Activated T-helper 1 cell treated with anti-CD3 and anti-CD28 coated beads, Interleukin-2, amount 50 U/mL, for 16 hours (primary cell): ENCODE results near the gene DEFB112.

Source experiments
- DNase-seq, 2 donors: peaks; one replicate each; pipeline ENCODE4 v3.0.0-alpha.2; 2020; ENCODE audit warnings: low read depth in 1 of 2, low spot score in 1 of 2

Gene DEFB112

DNA sequence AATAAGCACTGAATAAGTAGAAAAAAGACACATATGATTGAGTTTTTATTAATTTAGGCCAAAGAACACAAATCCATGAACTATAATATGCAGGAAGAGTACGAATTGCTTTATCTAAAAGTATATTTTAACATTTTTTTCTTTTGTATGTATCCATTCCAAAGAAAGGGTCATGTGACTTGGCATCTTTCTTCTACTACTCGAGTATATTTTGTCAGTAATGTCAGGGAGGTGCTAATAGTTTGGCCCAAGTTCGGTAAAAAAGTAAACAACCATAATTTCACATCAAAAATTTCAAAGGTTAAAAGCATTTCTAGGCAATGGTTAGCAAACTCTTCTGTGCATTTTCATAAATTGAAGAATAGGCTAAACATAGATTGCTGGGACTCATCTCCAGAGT is 46.6 kb downstream of the DEFB112 start:
- no peak for DNase-seq

DNA sequence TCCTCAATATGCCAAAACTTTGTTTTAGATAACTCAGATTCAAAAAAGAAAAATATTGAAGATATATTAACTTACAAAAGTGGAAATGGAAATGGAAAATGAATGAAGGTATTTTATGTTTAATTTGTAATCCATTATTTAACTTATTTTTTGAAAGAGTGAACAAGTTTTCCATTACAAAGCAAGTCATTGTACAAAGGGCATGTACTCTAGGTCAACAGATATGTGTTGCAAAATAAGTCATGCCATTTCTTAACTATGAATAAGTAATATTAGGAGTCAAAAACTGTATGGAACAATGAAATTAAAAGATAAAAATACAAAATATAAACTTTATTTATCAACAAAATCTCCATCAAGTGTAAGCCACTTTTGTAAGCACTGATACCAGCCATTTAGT is 54.5 kb downstream of the DEFB112 start:
- no peak for DNase-seq
